Tibial nerve (tissue), 4 donors: ENCODE measurements around the gene UGT2A3.

Source experiments
- CTCF ChIP-seq, 5 experiments: fragments of 200-600 bp in 3 of 5; fragments of 450-650 bp in 2 of 5; sonication (generic) in 3 of 5; IDR thresholded peaks; one replicate each; pipeline ENCODE4 v1.5.1; 2016 to 2019; ENCODE audit warnings: antibody characterized with exemption in 5 of 5, mild to moderate bottlenecking in 3 of 5, moderate library complexity in 2 of 5
- EP300 ChIP-seq, 2 donors: sonication (generic); formaldehyde crosslinking; IDR thresholded peaks; one replicate each; pipeline ENCODE4 v1.6.1; 2017; ENCODE audit warnings: antibody characterized with exemption in 2 of 2, mild to moderate bottlenecking in 1 of 2
- POLR2A ChIP-seq, 2 donors: fragments of 450-650 bp; IDR thresholded peaks; one replicate each; pipeline ENCODE4 v1.6.1; 2017; ENCODE audit warnings: antibody characterized with exemption in 2 of 2, mild to moderate bottlenecking in 2 of 2, moderate library complexity in 2 of 2

DNA sequence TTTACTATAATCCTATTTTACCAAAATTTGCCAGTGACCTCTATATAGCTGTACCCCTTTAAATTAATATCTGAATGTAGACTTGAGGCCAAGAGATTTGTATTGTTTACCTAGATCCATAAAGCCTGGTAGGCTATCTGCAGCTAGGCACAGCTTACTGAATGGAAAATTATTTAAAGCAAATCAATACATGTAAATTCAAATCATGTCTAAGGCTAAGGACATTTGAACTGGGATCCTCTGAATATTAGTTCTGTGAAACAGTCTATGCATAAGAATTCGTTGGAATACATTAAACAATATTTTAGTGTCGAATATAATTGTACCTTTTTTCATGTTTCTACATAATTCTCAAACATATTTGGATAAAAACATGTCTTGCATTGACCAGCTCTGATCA, 1.6 kb downstream of the UGT2A3 start:
- TF ChIP-seq CTCF (IDR thresholded peaks at IDR 0.05), result no peak
- TF ChIP-seq POLR2A (IDR thresholded peaks at IDR 0.05), result no peak
- TF ChIP-seq EP300 (IDR thresholded peaks at IDR 0.05), result no peak
